ENCODE measurements around the gene NCOA1.
"Not testable (repeated sequence)": the region's sequence is repeated elsewhere in the genome, so short reads cannot be mapped to it uniquely, and the experiment has no call there.

The NCOA1 gene

GRCh38 chr2:24579053-24579803, 88.2 kb downstream of the NCOA1 start:
- no peak for TF ChIP-seq CTCF (IDR thresholded peaks at IDR 0.05; ENCODE audit: low read depth, low read length, missing control alignments)
- no peak for DNase-seq (ENCODE audit: extremely low read depth, low read depth)
- no peak overlapping the region for H3K4me3 ChIP-seq (replicated peaks; ENCODE audit: low read depth, low read length)

GRCh38 chr2:24580561-24580960, 89.5 kb downstream of the NCOA1 start:
- no peak for TF ChIP-seq CTCF (IDR thresholded peaks at IDR 0.05; ENCODE audit: low read depth, low read length, missing control alignments)
- H3K4me3 ChIP-seq (replicated peaks; ENCODE audit: low read depth, low read length) = no peak overlapping the region

GRCh38 chr2:24581971-24582370, 90.9 kb downstream of the NCOA1 start:
- not testable (repeated sequence) for DNase-seq (ENCODE audit: extremely low read depth, low read depth); H3K4me3 ChIP-seq (replicated peaks; ENCODE audit: low read depth, low read length)

More at GRCh38 chr2:24580561-24580960, 89.5 kb downstream of the NCOA1 start:
- DNase-seq (ENCODE audit: extremely low read depth, low read depth) = no peak

- H3K4me3 ChIP-seq (replicated peaks; ENCODE audit: low read depth, low read length) = no peak overlapping the region
- no peak for TF ChIP-seq CTCF (IDR thresholded peaks at IDR 0.05; ENCODE audit: low read depth, low read length, missing control alignments)
- no peak for DNase-seq (ENCODE audit: extremely low read depth, low read depth)
Measured at GRCh38 chr2:24586955-24587354, 95.9 kb downstream of the NCOA1 start.

- no peak for DNase-seq (ENCODE audit: extremely low read depth, low read depth)
- H3K4me3 ChIP-seq (replicated peaks; ENCODE audit: low read depth, low read length) = no peak overlapping the region
- no peak for TF ChIP-seq CTCF (IDR thresholded peaks at IDR 0.05; ENCODE audit: low read depth, low read length, missing control alignments)
Measured at GRCh38 chr2:24588294-24588693, 97.2 kb downstream of the NCOA1 start.

- DNase-seq (ENCODE audit: extremely low read depth, low read depth) = no peak
- no peak for TF ChIP-seq CTCF (IDR thresholded peaks at IDR 0.05; ENCODE audit: low read depth, low read length, missing control alignments)
- no peak overlapping the region for H3K4me3 ChIP-seq (replicated peaks; ENCODE audit: low read depth, low read length)
Measured at GRCh38 chr2:24592441-24593100, 101.5 kb downstream of the NCOA1 start.

- TF ChIP-seq CTCF (IDR thresholded peaks at IDR 0.05; ENCODE audit: low read depth, low read length, missing control alignments) = no peak
- H3K4me3 ChIP-seq (replicated peaks; ENCODE audit: low read depth, low read length) = no peak overlapping the region
Measured at GRCh38 chr2:24594283-24594682, 103.2 kb downstream of the NCOA1 start.

More at GRCh38 chr2:24594283-24594682, 103.2 kb downstream of the NCOA1 start:
- DNase-seq (ENCODE audit: extremely low read depth, low read depth) = no peak
